Inflammatory macrophage (primary cell): ENCODE results near the gene TBC1D22A.

ENCODE experiments used
- DNase-seq, 2 donors: peaks; one replicate each; pipeline ENCODE4 v3.0.0-alpha.2; 2020 to 2022

The TBC1D22A gene

GRCh38 chr22:46842606-46843005 is 80.2 kb downstream of the TBC1D22A start:
- no peak for DNase-seq

GRCh38 chr22:46843821-46844255 is 81.4 kb downstream of the TBC1D22A start:
- DNase-seq, result no peak

- no peak for DNase-seq
These were observed 82.3 kb downstream of the TBC1D22A start for GRCh38 chr22:46844606-46845210.

- DNase-seq, result no peak
These were observed 83.1 kb downstream of the TBC1D22A start for GRCh38 chr22:46845296-46846149.

- no peak for DNase-seq
These were observed 83.8 kb downstream of the TBC1D22A start for GRCh38 chr22:46846150-46846831.

GRCh38 chr22:46846832-46847355 is 84.4 kb downstream of the TBC1D22A start:
- DNase-seq, result no peak

- no peak for DNase-seq
These were observed 85.7 kb downstream of the TBC1D22A start for GRCh38 chr22:46848197-46848596.

- no peak for DNase-seq
These were observed 86.7 kb downstream of the TBC1D22A start for GRCh38 chr22:46849101-46849500.

GRCh38 chr22:46849951-46850350 is 87.5 kb downstream of the TBC1D22A start:
- DNase-seq, result no peak

GRCh38 chr22:46851311-46851710 is 88.9 kb downstream of the TBC1D22A start:
- no peak for DNase-seq

- no peak for DNase-seq
These were observed 89.5 kb downstream of the TBC1D22A start for GRCh38 chr22:46851941-46852340.

- no peak for DNase-seq
These were observed 90.3 kb downstream of the TBC1D22A start for GRCh38 chr22:46852771-46853170.

GRCh38 chr22:46853191-46853590 is 90.7 kb downstream of the TBC1D22A start:
- DNase-seq, result no peak

GRCh38 chr22:46854125-46854870 is 91.8 kb downstream of the TBC1D22A start:
- DNase-seq, result peak; percentile 96 to 97

GRCh38 chr22:46855681-46856080 is 93.2 kb downstream of the TBC1D22A start:
- no peak for DNase-seq

GRCh38 chr22:46856661-46857060 is 94.2 kb downstream of the TBC1D22A start:
- DNase-seq, result no peak

GRCh38 chr22:46857142-46857884 is 94.9 kb downstream of the TBC1D22A start:
- no peak for DNase-seq

- no peak for DNase-seq
These were observed 95.4 kb downstream of the TBC1D22A start for GRCh38 chr22:46857885-46858143.

GRCh38 chr22:46858181-46858771 is 95.8 kb downstream of the TBC1D22A start:
- no peak for DNase-seq

- no peak for DNase-seq
These were observed 98.1 kb downstream of the TBC1D22A start for GRCh38 chr22:46860562-46860961.
